Midbrain (tissue), 1 donor: Measurements from ENCODE around the gene INHBA.

ENCODE experiments used
- DNase-seq: peaks from one replicate; lab custom pipeline; 2025; lab: John Stamatoyannopoulos, UW

Gene INHBA

GRCh38 chr7:41702635-41703371 lies at the start of gene INHBA:
Gene INHBA (minus strand): TSS chr7:41703090. CDS start chr7:41700374, 2,716 bp downstream.
- DNase-seq: no peak

DNA sequence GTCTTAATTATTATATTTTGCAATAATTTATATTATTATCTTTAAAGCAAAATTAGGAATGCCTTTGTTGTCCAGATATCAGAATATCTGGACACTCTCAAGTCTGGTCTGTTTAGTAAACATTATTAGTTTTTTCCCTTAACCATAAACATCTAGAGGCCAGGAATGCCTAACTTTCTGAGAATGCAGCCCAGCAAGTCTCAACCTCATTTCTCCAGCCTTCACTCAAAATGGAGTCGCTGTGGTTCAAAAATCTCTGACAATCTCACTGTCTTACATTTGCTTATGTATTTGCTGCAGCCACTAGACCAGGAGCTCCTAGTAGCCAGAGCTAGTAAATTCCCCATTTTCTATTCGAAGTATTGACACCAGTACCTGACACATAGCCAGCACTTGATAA lies 49.7 kb upstream of the INHBA start:
- no peak for DNase-seq

DNA sequence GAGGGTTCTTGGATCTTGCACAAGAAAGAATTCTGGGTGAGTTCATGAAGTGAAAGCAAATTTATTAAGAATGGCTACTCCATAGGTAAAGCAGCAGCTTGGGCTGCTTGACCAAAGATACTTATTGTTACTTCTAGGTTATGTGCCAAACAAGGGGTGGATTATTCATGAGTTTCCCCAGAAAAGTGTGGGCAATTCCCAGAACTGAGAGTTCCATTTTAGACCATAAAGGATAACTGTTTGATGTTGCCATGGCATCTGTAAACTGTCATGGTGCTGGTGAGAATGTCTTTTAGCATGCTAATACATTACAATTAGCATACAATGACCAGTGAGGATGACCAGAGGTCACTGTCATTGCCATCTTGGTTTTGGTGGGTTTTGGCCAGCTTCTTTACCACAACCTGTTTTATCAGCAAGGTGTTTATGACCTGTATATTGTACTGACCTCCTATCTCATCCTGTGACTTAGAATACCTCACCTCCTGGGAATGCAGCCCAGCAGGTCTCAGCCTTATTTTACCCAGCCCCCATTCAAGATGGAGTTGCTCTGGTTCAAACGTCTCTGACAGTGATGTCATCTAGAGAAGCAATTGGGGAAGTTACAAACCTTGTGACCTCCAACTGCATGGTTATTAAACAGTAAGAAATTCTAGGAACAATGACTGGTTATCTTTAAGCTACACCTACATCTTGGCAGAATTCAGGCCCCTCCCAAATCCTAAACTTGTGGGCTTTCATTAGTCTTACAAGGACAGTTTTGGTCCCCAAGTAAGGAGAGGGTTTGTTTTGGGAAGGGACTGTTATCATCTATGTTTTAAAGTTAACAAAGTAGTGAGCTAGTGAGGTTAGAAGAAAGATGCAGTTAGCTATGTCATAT lies 48.0 kb upstream of the INHBA start:
- no peak for DNase-seq

GRCh38 chr7:41747961-41748360 lies 45.1 kb upstream of the INHBA start:
- no peak for DNase-seq

GRCh38 chr7:41745451-41745850 lies 42.6 kb upstream of the INHBA start:
- no peak for DNase-seq

GRCh38 chr7:41744161-41744560 lies 41.3 kb upstream of the INHBA start:
- no peak for DNase-seq

GRCh38 chr7:41742401-41743020 lies 39.6 kb upstream of the INHBA start:
- DNase-seq: no peak

GRCh38 chr7:41738806-41739205 lies 35.9 kb upstream of the INHBA start:
- no peak for DNase-seq

- DNase-seq: no peak
Measured at GRCh38 chr7:41738336-41738735, 35.4 kb upstream of the INHBA start.

DNA sequence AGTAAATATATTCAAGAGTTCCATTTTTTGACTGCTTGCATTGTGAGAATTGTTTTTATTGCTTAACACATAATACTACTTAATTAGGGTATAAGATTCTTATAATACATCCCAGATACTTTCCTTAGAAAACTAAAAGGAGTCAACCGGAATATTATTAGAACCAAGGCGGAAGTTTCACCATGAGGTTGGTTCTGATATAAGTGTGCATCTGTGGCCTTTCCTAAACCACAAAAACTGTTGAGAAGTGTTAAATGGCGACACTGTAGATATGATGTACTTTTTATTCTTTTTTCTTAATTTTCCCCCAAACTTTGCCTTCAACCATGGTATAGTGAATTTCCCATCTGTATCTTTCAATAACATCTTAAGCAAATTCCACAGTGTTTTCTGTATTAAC lies 32.3 kb upstream of the INHBA start:
- no peak for DNase-seq

- DNase-seq: no peak
Measured at GRCh38 chr7:41732843-41733306, 30.0 kb upstream of the INHBA start.

DNA sequence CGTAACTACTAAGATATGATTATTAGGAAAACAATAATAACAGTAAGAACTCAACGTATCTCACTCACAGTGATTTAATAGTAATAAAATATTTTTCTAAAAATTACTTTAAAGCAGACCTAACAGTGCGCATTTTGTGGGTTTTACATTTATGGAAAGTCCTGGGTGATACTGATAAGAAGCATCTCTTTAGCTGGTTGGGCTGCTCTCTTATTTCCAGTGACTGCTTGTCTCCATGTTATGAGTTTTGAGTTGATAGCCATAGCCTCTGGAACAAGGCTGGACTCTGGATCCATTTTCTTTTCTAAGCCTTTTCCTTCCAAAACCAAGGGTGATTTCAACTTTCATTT lies 29.5 kb upstream of the INHBA start:
- no peak for DNase-seq

- peak; percentile 4 for DNase-seq
Measured at GRCh38 chr7:41731493-41732435, 28.9 kb upstream of the INHBA start.

GRCh38 chr7:41730668-41731067 lies 27.8 kb upstream of the INHBA start:
- DNase-seq: no peak

DNA sequence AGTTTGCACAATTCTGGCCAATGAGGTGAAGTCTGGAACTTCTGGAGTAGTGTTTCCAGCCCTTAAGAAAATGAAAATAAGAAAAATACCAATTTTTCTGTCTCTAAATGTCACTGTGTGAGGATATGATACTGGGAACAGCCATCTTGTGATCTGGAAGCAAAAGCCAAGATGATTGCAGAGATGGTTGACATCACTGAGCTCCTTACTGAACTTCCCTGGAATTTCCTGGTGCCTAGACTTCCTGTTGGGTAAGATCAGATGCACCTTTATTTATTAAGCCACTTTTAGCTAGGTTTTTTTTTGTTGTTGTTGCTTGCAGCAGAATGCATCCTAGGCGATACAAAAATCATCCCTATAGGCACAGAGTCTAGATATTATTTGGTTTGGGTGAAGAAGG lies 27.3 kb upstream of the INHBA start:
- DNase-seq: no peak

GRCh38 chr7:41729059-41729458 lies 26.2 kb upstream of the INHBA start:
- DNase-seq: no peak

DNA sequence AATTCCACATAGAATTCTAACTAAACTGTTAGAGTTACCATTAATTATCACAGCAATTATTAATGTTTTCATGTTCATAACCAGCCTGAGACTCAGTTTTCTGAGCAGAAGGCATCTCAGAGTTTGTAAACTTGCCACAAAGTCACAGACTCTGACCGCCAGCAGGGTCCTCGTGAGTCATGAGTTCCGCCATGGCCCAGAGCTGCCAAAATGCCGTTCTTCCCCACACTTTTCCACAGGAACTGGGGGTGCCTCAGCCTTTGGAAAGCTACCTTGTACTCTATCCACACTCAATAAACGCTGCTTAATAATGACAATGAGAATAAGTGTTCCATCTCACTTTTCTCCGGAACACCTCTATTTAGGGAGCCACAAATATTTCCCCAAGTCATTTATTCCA lies 22.1 kb upstream of the INHBA start:
- no peak for DNase-seq

- DNase-seq: no peak
Measured at GRCh38 chr7:41720886-41721285, 18.0 kb upstream of the INHBA start.

- DNase-seq: no peak
Measured at GRCh38 chr7:41720046-41720445, 17.2 kb upstream of the INHBA start.

GRCh38 chr7:41716691-41717090 lies 13.8 kb upstream of the INHBA start:
- DNase-seq: no peak

GRCh38 chr7:41715000-41715399 lies 12.1 kb upstream of the INHBA start:
- no peak for DNase-seq
